ENCODE data around the gene FRZB.

GRCh38 chr2:182895169-182895568 lies 28.7 kb upstream of the FRZB start:
- TF ChIP-seq RBFOX2 (IDR thresholded peaks at IDR 0.05; ENCODE audit: low read depth, low read length) (no peak), ZNF362 (CRISPR knock-in tag; IDR thresholded peaks at IDR 0.05; ENCODE audit: borderline replicate concordance) (no peak), JARID2 (CRISPR knock-in tag; IDR thresholded peaks at IDR 0.05; ENCODE audit: insufficient replicate concordance) (no peak), EP300 (IDR thresholded peaks at IDR 0.05; ENCODE audit: low read depth in 2 of 2, low read length in 2 of 2) (no peak), EP300 (CRISPR knock-in tag; IDR thresholded peaks at IDR 0.05; ENCODE audit: borderline replicate concordance) (no peak)
- TF ChIP-seq, protein P1, sequence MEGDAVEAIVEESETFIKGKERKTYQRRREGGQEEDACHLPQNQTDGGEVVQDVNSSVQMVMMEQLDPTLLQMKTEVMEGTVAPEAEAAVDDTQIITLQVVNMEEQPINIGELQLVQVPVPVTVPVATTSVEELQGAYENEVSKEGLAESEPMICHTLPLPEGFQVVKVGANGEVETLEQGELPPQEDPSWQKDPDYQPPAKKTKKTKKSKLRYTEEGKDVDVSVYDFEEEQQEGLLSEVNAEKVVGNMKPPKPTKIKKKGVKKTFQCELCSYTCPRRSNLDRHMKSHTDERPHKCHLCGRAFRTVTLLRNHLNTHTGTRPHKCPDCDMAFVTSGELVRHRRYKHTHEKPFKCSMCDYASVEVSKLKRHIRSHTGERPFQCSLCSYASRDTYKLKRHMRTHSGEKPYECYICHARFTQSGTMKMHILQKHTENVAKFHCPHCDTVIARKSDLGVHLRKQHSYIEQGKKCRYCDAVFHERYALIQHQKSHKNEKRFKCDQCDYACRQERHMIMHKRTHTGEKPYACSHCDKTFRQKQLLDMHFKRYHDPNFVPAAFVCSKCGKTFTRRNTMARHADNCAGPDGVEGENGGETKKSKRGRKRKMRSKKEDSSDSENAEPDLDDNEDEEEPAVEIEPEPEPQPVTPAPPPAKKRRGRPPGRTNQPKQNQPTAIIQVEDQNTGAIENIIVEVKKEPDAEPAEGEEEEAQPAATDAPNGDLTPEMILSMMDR (CRISPR knock-in tag; IDR thresholded peaks at IDR 0.05): no peak
- TF ChIP-seq, protein P2, sequence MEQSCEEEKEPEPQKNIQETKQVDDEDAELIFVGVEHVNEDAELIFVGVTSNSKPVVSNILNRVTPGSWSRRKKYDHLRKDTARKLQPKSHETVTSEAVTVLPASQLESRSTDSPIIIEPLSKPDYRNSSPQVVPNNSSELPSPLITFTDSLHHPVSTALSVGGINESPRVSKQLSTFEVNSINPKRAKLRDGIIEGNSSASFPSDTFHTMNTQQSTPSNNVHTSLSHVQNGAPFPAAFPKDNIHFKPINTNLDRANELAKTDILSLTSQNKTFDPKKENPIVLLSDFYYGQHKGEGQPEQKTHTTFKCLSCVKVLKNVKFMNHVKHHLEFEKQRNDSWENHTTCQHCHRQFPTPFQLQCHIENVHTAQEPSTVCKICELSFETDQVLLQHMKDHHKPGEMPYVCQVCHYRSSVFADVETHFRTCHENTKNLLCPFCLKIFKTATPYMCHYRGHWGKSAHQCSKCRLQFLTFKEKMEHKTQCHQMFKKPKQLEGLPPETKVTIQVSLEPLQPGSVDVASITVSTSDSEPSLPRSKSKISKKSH (CRISPR knock-in tag; IDR thresholded peaks at IDR 0.05; ENCODE audit: borderline replicate concordance): no peak

Measured in HepG2 (cell line).